ENCODE results near the gene SLC34A3.

SLC34A3 gene

DNA sequence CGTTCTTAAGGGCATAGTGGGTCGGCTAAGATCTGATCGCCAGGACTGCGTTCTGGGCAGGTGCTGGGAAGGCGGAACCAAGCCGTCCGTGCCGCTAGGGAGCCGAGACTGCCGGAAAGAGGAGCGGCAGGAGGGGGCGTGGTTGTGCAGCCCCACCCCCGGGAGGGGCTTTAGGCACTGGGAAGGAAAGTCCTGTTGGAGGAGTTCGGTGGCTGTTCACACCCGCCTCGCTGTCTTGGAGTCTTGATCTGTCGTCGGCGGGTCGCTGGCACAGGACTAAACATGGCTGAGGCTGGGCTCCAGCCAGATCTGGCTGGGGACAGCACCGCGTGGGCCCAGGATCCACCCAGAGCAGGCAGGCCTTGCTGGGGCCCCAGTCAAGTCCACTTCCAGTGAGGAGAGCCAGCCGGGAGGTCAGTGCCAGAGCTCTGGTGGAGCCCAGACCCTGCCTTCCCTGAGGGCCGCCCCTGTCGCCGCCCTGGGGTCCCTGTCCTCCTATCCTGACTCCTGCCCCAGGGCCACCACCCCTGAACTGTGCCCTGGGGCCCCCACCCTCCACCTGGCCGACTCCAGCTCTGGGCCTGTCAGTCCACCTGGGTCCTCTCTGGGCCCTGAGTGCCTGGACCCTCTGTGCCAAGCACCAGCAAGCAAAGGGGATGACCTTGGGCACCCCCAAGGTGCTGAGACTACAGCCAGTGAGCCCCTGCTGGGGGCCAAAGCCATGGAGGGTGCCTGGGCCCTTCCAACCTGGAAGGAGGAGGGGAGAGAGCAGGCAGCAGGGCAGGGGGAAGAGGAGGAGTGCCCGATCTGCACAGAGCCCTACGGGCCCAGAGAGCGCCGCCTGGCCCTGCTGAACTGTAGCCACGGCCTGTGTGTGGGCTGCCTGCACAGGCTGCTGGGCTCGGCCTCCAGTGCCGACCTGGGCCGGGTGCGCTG, 13.2 kb upstream of the SLC34A3 start:
- Mint-ChIP-seq H3K4me3 (peak overlapping the region; percentile 70 to 78 (median 76)), H3K4me1 (peaks cover 5% of the 10 kb centered on the region), H3K9me3 (no peaks in the 10 kb centered on the region), H3K27me3 (ENCODE audit: low read depth) (no peaks in the 10 kb centered on the region), H3K27ac (peak overlapping the region in 2 of 3 experiments; percentile 88 to 93), H3K36me3 (ENCODE audit: low read depth) (peaks cover 4% of the 10 kb centered on the region)
- TF ChIP-seq, protein P1, sequence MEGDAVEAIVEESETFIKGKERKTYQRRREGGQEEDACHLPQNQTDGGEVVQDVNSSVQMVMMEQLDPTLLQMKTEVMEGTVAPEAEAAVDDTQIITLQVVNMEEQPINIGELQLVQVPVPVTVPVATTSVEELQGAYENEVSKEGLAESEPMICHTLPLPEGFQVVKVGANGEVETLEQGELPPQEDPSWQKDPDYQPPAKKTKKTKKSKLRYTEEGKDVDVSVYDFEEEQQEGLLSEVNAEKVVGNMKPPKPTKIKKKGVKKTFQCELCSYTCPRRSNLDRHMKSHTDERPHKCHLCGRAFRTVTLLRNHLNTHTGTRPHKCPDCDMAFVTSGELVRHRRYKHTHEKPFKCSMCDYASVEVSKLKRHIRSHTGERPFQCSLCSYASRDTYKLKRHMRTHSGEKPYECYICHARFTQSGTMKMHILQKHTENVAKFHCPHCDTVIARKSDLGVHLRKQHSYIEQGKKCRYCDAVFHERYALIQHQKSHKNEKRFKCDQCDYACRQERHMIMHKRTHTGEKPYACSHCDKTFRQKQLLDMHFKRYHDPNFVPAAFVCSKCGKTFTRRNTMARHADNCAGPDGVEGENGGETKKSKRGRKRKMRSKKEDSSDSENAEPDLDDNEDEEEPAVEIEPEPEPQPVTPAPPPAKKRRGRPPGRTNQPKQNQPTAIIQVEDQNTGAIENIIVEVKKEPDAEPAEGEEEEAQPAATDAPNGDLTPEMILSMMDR (IDR thresholded peaks at IDR 0.05; ENCODE audit: unreplicated experiment in 3 of 3): no peak

DNA sequence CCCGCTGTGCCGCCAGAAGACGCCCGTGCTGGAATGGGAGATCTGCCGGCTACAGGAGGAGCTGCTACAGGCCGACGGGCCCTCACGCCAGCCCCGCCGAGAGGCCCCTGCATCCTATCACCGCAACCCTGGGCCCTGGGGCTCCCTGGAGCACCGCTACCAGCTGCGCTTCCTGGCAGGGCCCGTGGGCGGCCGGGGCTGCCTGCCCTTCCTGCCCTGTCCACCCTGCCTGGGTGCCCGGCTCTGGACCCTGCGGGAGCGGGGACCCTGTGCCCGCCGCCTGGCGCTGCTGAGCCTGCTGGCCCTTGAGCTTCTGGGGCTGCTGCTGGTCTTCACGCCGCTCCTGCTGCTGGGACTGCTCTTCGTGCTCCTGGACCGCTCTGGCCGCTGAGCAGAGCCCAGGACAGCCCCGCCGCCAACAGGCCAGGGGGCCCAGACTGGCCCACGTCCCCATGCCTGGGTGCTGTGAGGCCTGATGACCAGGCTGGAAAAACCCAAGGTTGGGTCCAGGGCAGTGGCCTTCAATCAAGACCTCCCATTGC, 12.4 kb upstream of the SLC34A3 start:
- Mint-ChIP-seq H3K4me3 (peak overlapping the region in 1 of 3 experiments; percentile 42), H3K36me3 (ENCODE audit: low read depth) (no peaks in the 10 kb centered on the region), H3K9me3 (no peaks in the 10 kb centered on the region), H3K27ac (no peak overlapping the region), H3K27me3 (ENCODE audit: low read depth) (no peaks in the 10 kb centered on the region), H3K4me1 (peaks cover 5% of the 10 kb centered on the region)
- TF ChIP-seq, protein P1 (IDR thresholded peaks at IDR 0.05; ENCODE audit: unreplicated experiment in 3 of 3): no peak

GRCh38 chr9:137218754-137219271, 11.9 kb upstream of the SLC34A3 start:
- H3K27ac Mint-ChIP-seq: no peak overlapping the region

GRCh38 chr9:137219757-137220316, 10.9 kb upstream of the SLC34A3 start:
- Mint-ChIP-seq H3K9me3 (no peaks in the 10 kb centered on the region), H3K4me3 (peak overlapping the region; percentile 51 to 66 (median 56)), H3K36me3 (ENCODE audit: low read depth) (no peaks in the 10 kb centered on the region), H3K4me1 (peaks cover 5% of the 10 kb centered on the region), H3K27ac (peak overlapping the region in 1 of 3 experiments; percentile 15), H3K27me3 (ENCODE audit: low read depth) (no peaks in the 10 kb centered on the region)
- TF ChIP-seq, protein P1 (IDR thresholded peaks at IDR 0.05; ENCODE audit: unreplicated experiment in 3 of 3): no peak

More at GRCh38 chr9:137218754-137219271, 11.9 kb upstream of the SLC34A3 start:
- H3K4me1 Mint-ChIP-seq: peaks cover 5% of the 10 kb centered on the region
- TF ChIP-seq, protein P1 (IDR thresholded peaks at IDR 0.05; ENCODE audit: unreplicated experiment in 3 of 3): no peak
- H3K9me3 Mint-ChIP-seq: no peaks in the 10 kb centered on the region
- peak overlapping the region in 2 of 3 experiments; percentile 12 to 42 for H3K4me3 Mint-ChIP-seq
- H3K36me3 Mint-ChIP-seq (ENCODE audit: low read depth): no peaks in the 10 kb centered on the region
- H3K27me3 Mint-ChIP-seq (ENCODE audit: low read depth): no peaks in the 10 kb centered on the region

DNA sequence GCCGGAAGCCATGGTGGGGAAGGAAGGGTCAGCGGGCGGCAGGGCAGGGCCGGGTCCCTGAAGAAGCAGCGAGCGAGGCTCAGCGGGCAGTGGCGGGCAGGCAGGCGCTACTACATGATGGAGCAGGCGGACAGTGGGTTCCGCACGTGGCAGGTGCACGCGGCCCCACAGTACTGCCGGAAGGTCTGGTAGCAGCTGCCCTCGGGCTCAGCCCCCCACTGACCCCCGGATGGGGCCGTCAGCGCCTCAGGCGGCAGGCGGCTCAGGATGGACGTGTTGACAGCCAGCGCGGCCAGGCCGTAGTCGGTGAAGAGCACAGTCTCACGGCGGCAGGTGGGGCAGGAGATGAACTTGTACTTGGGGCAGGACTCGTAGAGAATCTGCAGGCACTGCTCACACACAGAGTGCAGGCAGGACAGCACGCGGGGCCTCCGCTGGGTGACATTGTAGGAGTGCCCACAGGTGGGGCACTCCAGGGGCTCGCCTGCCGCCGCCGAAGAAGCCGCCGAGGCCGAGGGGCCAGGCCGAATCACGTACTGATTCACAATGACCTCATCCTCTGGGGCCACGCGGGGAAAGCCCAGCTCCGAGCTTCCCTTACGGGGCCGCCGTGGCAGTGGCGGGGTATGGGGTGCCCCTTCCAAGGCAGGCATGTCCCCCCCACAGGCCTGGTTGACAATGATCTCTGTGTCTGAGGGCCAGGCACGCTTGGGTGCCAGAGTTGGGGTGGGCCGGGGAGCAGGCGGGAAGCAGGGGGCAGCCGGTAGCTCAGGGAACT, 10.2 kb upstream of the SLC34A3 start:
- H3K4me3 Mint-ChIP-seq: peak overlapping the region; percentile 51 to 66 (median 56)
- TF ChIP-seq, protein P1 (IDR thresholded peaks at IDR 0.05; ENCODE audit: unreplicated experiment in 3 of 3): no peak
- no peak overlapping the region for H3K27ac Mint-ChIP-seq
- no peaks in the 10 kb centered on the region for H3K36me3 Mint-ChIP-seq (ENCODE audit: low read depth)
- no peaks in the 10 kb centered on the region for H3K27me3 Mint-ChIP-seq (ENCODE audit: low read depth)
- no peaks in the 10 kb centered on the region for H3K9me3 Mint-ChIP-seq
- peaks cover 5% of the 10 kb centered on the region for H3K4me1 Mint-ChIP-seq
